ENCODE measurements around the gene RNASEH1. TPM values are rescaled to one million over a fixed set of nuclear protein-coding genes. Genes with fewer than 3 reads are reported as not detected.

The RNASEH1 gene
- total RNA-seq, 1 donor from 2014 or later: 28.5 TPM

DNA sequence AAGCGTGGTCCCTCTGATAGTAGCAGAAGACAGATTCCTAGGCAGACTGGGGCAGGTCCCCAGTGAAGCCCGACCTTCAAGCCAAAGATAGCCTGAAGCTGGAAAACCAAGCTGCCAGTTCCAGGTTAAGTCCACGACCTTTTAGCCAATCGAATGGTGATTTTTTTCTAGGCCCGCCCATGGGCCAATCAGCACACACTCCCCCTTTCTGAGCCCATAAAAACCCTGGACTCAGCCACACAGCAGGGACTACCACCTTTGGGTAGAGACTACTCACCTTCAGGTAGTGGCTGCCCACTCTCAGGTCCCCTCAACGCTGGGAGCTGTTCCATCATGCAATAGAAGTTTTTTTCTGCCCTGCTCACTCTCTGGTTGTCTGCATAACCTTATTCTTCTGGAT is 24.3 kb downstream of the RNASEH1 start:
- no peak overlapping the region for H3K4me3 Mint-ChIP-seq
- H3K9me3 Mint-ChIP-seq: no peaks in the 10 kb centered on the region
- ChIA-PET POLR2A (no interaction called here), CTCF (no interaction called here)
- peaks cover 11% of the 10 kb centered on the region for H3K4me1 Mint-ChIP-seq
- intact Hi-C loops (cut with micrococcal nuclease): no loop called here
- H3K36me3 Mint-ChIP-seq (ENCODE audit: low read depth): peaks cover 3% of the 10 kb centered on the region
- H3K27me3 Mint-ChIP-seq: no peaks in the 10 kb centered on the region
- no peak overlapping the region for H3K27ac Mint-ChIP-seq
- ATAC-seq (ENCODE audit: low read depth) (no peak), DNase-seq (no peak)
- TF ChIP-seq, protein P1, sequence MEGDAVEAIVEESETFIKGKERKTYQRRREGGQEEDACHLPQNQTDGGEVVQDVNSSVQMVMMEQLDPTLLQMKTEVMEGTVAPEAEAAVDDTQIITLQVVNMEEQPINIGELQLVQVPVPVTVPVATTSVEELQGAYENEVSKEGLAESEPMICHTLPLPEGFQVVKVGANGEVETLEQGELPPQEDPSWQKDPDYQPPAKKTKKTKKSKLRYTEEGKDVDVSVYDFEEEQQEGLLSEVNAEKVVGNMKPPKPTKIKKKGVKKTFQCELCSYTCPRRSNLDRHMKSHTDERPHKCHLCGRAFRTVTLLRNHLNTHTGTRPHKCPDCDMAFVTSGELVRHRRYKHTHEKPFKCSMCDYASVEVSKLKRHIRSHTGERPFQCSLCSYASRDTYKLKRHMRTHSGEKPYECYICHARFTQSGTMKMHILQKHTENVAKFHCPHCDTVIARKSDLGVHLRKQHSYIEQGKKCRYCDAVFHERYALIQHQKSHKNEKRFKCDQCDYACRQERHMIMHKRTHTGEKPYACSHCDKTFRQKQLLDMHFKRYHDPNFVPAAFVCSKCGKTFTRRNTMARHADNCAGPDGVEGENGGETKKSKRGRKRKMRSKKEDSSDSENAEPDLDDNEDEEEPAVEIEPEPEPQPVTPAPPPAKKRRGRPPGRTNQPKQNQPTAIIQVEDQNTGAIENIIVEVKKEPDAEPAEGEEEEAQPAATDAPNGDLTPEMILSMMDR (IDR thresholded peaks at IDR 0.05): no peak

DNA sequence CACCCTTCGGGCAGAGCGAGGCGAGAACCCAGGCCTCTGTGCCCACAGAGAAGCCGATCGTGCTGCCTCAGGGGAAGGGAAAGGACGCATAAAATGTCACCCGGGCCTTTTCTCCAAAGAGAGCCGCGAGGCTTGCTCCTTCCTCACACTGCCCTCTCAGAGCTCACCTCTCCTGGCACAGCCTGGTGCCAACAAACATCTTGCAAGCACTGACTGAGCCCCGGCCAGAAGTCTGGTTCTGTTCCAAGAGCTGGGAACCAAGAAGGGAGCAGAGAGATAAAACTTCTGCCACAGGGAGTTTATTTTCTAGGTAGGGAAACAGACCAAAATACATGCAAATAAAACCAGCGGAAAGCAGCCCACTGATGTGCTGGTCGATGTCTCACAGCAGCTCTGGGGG is 25.2 kb downstream of the RNASEH1 start:
- Mint-ChIP-seq H3K9me3 (no peaks in the 10 kb centered on the region), H3K4me3 (no peak overlapping the region), H3K4me1 (peaks cover 11% of the 10 kb centered on the region), H3K27ac (no peak overlapping the region), H3K27me3 (no peaks in the 10 kb centered on the region), H3K36me3 (ENCODE audit: low read depth) (peaks cover 3% of the 10 kb centered on the region)
- TF ChIP-seq, protein P1 (IDR thresholded peaks at IDR 0.05): no peak
- ChIA-PET CTCF (no interaction called here), POLR2A (no interaction called here)
- intact Hi-C loops (cut with micrococcal nuclease): no loop called here
- ATAC-seq (ENCODE audit: low read depth) (no peak), DNase-seq (no peak)

DNA sequence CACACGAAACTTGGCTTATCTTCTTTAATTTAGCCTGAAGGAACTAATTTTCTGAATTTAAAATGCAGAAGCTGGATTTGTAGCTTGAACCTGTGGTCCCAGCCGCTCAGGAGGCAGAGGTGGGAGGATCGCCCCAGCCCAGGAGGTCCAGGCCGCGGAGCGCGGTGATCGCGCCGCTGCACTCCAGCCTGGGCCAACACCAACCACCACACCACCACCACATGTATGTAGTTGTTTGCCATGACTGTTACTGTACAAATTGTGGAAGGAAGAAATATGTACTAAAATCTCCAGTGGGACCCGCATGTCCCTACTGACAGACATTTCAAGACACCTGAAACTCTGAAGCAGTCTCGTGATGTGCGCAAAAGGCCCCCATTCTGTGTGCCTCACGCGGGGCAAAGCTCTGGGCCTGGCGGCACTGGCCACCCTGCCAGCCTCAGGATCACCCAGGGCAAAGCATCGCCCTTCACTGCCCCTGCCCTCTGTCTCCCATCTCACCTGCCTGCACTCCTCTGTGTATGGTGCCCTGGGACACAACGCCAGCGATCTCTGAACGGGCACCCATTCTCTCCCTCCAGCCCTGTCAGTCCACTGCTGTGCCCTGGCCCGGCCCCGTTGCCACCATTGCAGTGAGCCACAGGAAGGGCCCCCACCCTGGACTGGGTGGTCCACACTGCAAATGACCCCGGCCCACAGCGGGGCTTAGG is 28.7 kb downstream of the RNASEH1 start:
- TF ChIP-seq, protein P1 (IDR thresholded peaks at IDR 0.05): no peak
- ChIA-PET POLR2A (no interaction called here), CTCF (no interaction called here)
- Mint-ChIP-seq H3K4me1 (no peaks in the 10 kb centered on the region), H3K27ac (no peak overlapping the region), H3K4me3 (no peak overlapping the region), H3K36me3 (ENCODE audit: low read depth) (peaks cover 3% of the 10 kb centered on the region), H3K9me3 (no peaks in the 10 kb centered on the region), H3K27me3 (no peaks in the 10 kb centered on the region)
- intact Hi-C loops (cut with micrococcal nuclease): no loop called here
- ATAC-seq (ENCODE audit: low read depth) (no peak), DNase-seq (no peak)

DNA sequence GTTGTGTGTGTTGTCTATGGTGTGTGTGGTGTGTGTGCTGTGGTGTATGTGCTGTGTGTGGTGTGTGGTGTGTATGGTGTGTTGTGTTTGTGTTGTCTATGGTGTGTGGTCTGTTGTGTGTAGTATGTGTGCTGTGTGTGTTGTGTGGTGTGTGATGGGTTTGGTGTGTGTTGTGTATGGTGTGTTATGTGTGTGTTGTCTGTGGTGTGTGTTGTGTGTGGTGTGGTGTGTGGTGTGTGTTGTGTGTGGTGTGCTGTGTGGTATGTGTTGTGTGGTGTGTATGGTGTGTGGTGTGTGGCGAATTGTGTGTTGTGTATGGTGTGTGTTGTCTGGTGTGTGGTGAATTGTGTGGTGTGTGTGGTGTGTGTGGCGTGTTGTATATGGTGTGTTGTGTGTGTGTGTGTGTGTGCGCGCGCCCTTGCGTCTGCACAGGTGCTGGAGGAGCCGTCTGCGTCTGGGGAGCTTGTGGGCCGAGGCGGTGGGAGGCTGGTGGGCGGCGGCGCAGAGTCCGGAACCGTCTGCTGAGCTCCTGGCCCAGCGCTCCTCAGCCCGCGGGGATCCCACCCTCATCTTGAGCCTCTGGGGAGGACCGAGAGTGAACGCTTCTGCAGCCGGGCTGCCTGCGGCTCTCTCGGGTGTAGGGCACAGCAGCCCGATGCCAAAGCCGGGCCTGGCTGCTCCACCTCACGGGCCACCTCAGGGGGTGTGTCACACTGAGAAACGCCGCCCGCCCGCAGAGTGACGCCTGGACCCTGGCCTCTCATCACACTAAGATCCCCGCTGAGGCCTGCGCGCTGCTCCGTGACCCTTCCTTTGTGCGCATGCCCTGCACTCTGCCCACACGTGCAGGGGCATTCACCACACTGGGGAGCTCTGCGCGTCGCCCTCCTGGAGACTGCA is 30.0 kb downstream of the RNASEH1 start:
- H3K4me1 Mint-ChIP-seq: no peaks in the 10 kb centered on the region
- TF ChIP-seq, protein P1 (IDR thresholded peaks at IDR 0.05): no peak
- POLR2A ChIA-PET: no interaction called here
- H3K9me3 Mint-ChIP-seq: no peaks in the 10 kb centered on the region
- no peaks in the 10 kb centered on the region for H3K36me3 Mint-ChIP-seq (ENCODE audit: low read depth)
- H3K27ac Mint-ChIP-seq: no peak overlapping the region
- intact Hi-C loops (cut with micrococcal nuclease): no loop called here
- no peak overlapping the region for H3K4me3 Mint-ChIP-seq
- H3K27me3 Mint-ChIP-seq: no peaks in the 10 kb centered on the region
- no peak for DNase-seq
- CTCF ChIA-PET: no interaction called here
- no peak for ATAC-seq (ENCODE audit: low read depth)

DNA sequence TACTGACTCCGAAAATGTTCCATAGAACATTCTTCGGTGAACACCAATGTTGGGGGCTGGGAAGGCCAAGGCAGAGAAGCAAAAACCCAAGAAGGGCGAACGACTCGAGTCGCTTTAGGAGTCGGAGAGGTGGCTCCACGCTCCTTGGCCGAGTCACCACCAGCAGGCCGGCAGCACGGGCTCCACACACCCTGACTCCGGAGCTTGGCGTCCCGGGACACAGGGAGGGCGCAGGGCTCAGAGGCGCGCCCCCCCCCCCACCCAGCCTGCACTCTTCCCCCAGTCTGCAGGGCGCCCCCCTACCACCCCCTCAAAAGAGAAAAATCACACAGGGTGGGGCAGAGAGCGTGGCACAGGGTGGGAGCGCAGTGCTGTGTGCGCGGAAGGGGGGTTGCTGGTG is 31.3 kb downstream of the RNASEH1 start:
- Mint-ChIP-seq H3K36me3 (ENCODE audit: low read depth) (no peaks in the 10 kb centered on the region), H3K9me3 (no peaks in the 10 kb centered on the region), H3K27me3 (no peaks in the 10 kb centered on the region), H3K4me3 (no peak overlapping the region), H3K27ac (no peak overlapping the region), H3K4me1 (peaks cover 3% of the 10 kb centered on the region)
- intact Hi-C loops (cut with micrococcal nuclease): no loop called here
- TF ChIP-seq, protein P1 (IDR thresholded peaks at IDR 0.05): no peak
- DNase-seq: no peak
- CTCF ChIA-PET: no interaction called here
- POLR2A ChIA-PET: no interaction called here
- no peak for ATAC-seq (ENCODE audit: low read depth)
